Trophoblast cell (in vitro differentiated cells and primary cell): ENCODE measurements around the gene MTURN.
A peak's percentile ranks its signal among the peaks of the same experiment; 100 is the strongest.

Experiments
- DNase-seq, 2 donors: peaks; one replicate each; pipeline ENCODE4 v3.0.0-alpha.2; 2016
- H2AFZ ChIP-seq: 2 replicates; pipeline ENCODE4 v1.6.1; 2013; ENCODE audit warnings: low read length, moderate library complexity, mild to moderate bottlenecking; ENCODE audit not compliant: insufficient read depth, poor library complexity
- H2AK5ac ChIP-seq: 2 replicates; pipeline ENCODE4 v1.6.1; 2013; ENCODE audit warnings: mild to moderate bottlenecking, low read length
- H2BK120ac ChIP-seq: 2 replicates; pipeline ENCODE4 v1.6.1; 2013; ENCODE audit warnings: low read length, mild to moderate bottlenecking, moderate library complexity; ENCODE audit not compliant: insufficient read depth, poor library complexity
- H2BK12ac ChIP-seq: 2 replicates; pipeline ENCODE4 v1.6.1; 2013; ENCODE audit warnings: mild to moderate bottlenecking, low read length, moderate library complexity
- H2BK5ac ChIP-seq: 2 replicates; pipeline ENCODE4 v1.6.1; 2013; ENCODE audit warnings: low read length, low read depth, moderate library complexity, mild to moderate bottlenecking; ENCODE audit not compliant: poor library complexity
- H3K14ac ChIP-seq: 2 replicates; pipeline ENCODE4 v1.6.1; 2013; ENCODE audit warnings: mild to moderate bottlenecking, low read length
- H3K18ac ChIP-seq: 2 replicates; pipeline ENCODE4 v1.6.1; 2013; ENCODE audit warnings: mild to moderate bottlenecking, low read length
- H3K23ac ChIP-seq: 2 replicates; pipeline ENCODE4 v1.6.1; 2013; ENCODE audit warnings: low read length
- H3K27ac ChIP-seq: 2 replicates; pipeline ENCODE4 v1.5.1; 2013; ENCODE audit warnings: low read depth, mild to moderate bottlenecking, inconsistent platforms, low read length, moderate library complexity
- H3K27me3 ChIP-seq: 2 replicates; pipeline ENCODE4 v1.6.1; 2013; ENCODE audit warnings: inconsistent platforms, mild to moderate bottlenecking, low read length, moderate library complexity; ENCODE audit not compliant: insufficient read depth
- H3K36me3 ChIP-seq, 2 experiments: 1 replicate in 1 of 2; 2 replicates in 1 of 2; pipeline ENCODE4 v1.6.1; 2013; ENCODE audit warnings: low read length in 2 of 2, mild to moderate bottlenecking in 2 of 2, moderate library complexity in 1 of 2; ENCODE audit not compliant: insufficient read depth in 2 of 2, control insufficient read depth in 1 of 2
- H3K4ac ChIP-seq: 2 replicates; pipeline ENCODE4 v1.6.1; 2013; ENCODE audit warnings: low read depth, mild to moderate bottlenecking, low read length, moderate library complexity
- H3K4me1 ChIP-seq, 2 experiments: 1 replicate in 1 of 2; 2 replicates in 1 of 2; pipeline ENCODE4 v1.6.1; 2013; ENCODE audit warnings: low read length in 2 of 2, mild to moderate bottlenecking in 2 of 2, moderate library complexity in 1 of 2; ENCODE audit not compliant: insufficient read depth in 2 of 2, control insufficient read depth in 1 of 2
- H3K4me2 ChIP-seq: 2 replicates; pipeline ENCODE4 v1.6.1; 2013; ENCODE audit warnings: inconsistent platforms, mild to moderate bottlenecking, low read length, moderate library complexity
- H3K4me3 ChIP-seq: 2 replicates; pipeline ENCODE4 v1.5.1; 2013; ENCODE audit warnings: mild to moderate bottlenecking, low read depth, low read length, inconsistent platforms
- H3K79me1 ChIP-seq: one replicate; pipeline ENCODE4 v1.6.1; 2013; ENCODE audit warnings: low read length
- H3K79me2 ChIP-seq: 2 replicates; pipeline ENCODE4 v1.6.1; 2013; ENCODE audit warnings: low read length, mild to moderate bottlenecking; ENCODE audit not compliant: control insufficient read depth, insufficient read depth, poor library complexity
- H3K9ac ChIP-seq: 2 replicates; pipeline ENCODE4 v1.6.1; 2013; ENCODE audit warnings: mild to moderate bottlenecking, low read length
- H3K9me3 ChIP-seq: 2 replicates; pipeline ENCODE4 v1.6.1; 2013; ENCODE audit warnings: low read depth, mild to moderate bottlenecking, control low read depth, inconsistent platforms, low read length; ENCODE audit not compliant: insufficient read depth
- H4K12ac ChIP-seq: 2 replicates; pipeline ENCODE4 v1.6.1; 2013; ENCODE audit warnings: low read depth, mild to moderate bottlenecking, low read length, moderate library complexity
- H4K8ac ChIP-seq: 2 replicates; pipeline ENCODE4 v1.6.1; 2013; ENCODE audit warnings: low read depth, mild to moderate bottlenecking, low read length, moderate library complexity
- H4K91ac ChIP-seq: one replicate; pipeline ENCODE4 v1.6.1; 2013; ENCODE audit warnings: low read depth, mild to moderate bottlenecking, low read length, moderate library complexity
- WGBS: extraction: QIAGEN DNeasy Blood & Tissue Kit; methylation state at CpG from one replicate; pipeline ENCODE4 v1.1.7; 2013; ENCODE audit warnings: missing lambda C conversion rate; ENCODE audit not compliant: insufficient read length, insufficient coverage; ENCODE audit errors: extremely low coverage; 5-methylcytosine and 5-hydroxymethylcytosine counted together

Gene MTURN

GRCh38 chr7:30090111-30090510 is 44.7 kb upstream of the MTURN start:
- Histone ChIP-seq H3K27ac (no peak overlapping the region), H3K27me3 (no peaks in the 10 kb centered on the region), H3K79me2 (no peaks in the 10 kb centered on the region), H3K4me2 (no peak overlapping the region), H4K91ac (no peak overlapping the region), H3K14ac (no peak overlapping the region), H3K9ac (no peak overlapping the region), H3K9me3 (no peaks in the 10 kb centered on the region), H3K4me1 (no peaks in the 10 kb centered on the region), H3K79me1 (no peaks in the 10 kb centered on the region), H3K4ac (no peak overlapping the region), H4K8ac (no peak overlapping the region), H3K18ac (no peak overlapping the region), H3K4me3 (no peak overlapping the region), H2AK5ac (no peak overlapping the region), H3K23ac (no peak overlapping the region), H3K36me3 (peaks cover 0 to 2% of the 10 kb centered on the region in 2 experiments), H2BK12ac (no peak overlapping the region), H4K12ac (no peak overlapping the region), H2BK5ac (no peak overlapping the region), H2AFZ (no peak overlapping the region), H2BK120ac (no peak overlapping the region)
- WGBS, result no CpG with 5 or more reads among the region's 3 CpGs
- no peak for DNase-seq

- DNase-seq, result peak; percentile 57 to 90
- Histone ChIP-seq H2BK12ac (no peak overlapping the region), H2BK120ac (no peak overlapping the region), H3K36me3 (peaks cover 0 to under 1% of the 10 kb centered on the region in 2 experiments), H3K18ac (no peak overlapping the region), H3K14ac (no peak overlapping the region), H2AK5ac (no peak overlapping the region), H4K12ac (no peak overlapping the region), H3K9me3 (no peaks in the 10 kb centered on the region), H3K79me2 (no peaks in the 10 kb centered on the region), H3K27ac (no peak overlapping the region), H3K4me1 (no peaks in the 10 kb centered on the region), H3K23ac (no peak overlapping the region), H3K9ac (no peak overlapping the region), H4K91ac (no peak overlapping the region), H3K79me1 (no peaks in the 10 kb centered on the region), H4K8ac (no peak overlapping the region), H3K4me3 (no peak overlapping the region), H3K4ac (no peak overlapping the region), H3K27me3 (no peaks in the 10 kb centered on the region), H2AFZ (no peak overlapping the region), H2BK5ac (no peak overlapping the region), H3K4me2 (no peak overlapping the region)
- no CpG with 5 or more reads among the region's 2 CpGs for WGBS
Observed at GRCh38 chr7:30091491-30091912, 43.3 kb upstream of the MTURN start.

DNA sequence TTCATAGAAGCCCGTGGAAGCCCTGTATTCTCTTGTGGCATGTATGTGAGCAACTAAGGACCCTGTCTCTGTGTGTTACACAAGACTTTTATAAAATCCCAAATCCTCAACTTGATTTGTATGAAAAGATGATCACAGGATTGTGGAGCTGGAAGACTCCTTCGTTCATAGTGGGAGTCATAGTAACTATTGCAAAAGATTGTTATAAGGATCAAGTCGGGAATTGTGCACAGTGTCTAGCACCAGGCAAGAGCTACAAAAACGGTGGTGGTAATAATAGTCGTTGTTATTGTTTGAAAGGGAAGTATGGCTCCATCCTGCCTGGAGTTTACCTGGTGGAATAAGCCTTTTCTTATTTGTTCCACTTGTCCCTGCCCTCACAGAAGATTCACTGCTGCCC is 42.8 kb upstream of the MTURN start:
- no peaks in the 10 kb centered on the region for H3K36me3 ChIP-seq
- H3K9ac ChIP-seq, result no peak overlapping the region
- H2BK12ac ChIP-seq, result no peak overlapping the region
- no peak overlapping the region for H2BK5ac ChIP-seq
- no peak overlapping the region for H3K23ac ChIP-seq
- H3K4me1 ChIP-seq, result no peaks in the 10 kb centered on the region
- H2AFZ ChIP-seq, result no peak overlapping the region
- H4K8ac ChIP-seq, result no peak overlapping the region
- H3K4me3 ChIP-seq, result no peak overlapping the region
- no peak for DNase-seq
- H3K4me2 ChIP-seq, result no peak overlapping the region
- H3K18ac ChIP-seq, result no peak overlapping the region
- H3K27me3 ChIP-seq, result no peaks in the 10 kb centered on the region
- no peak overlapping the region for H3K14ac ChIP-seq
- H4K91ac ChIP-seq, result no peak overlapping the region
- H3K9me3 ChIP-seq, result no peaks in the 10 kb centered on the region
- H3K27ac ChIP-seq, result no peak overlapping the region
- WGBS, result no CpG with 5 or more reads among the region's 5 CpGs
- no peaks in the 10 kb centered on the region for H3K79me1 ChIP-seq
- H3K79me2 ChIP-seq, result no peaks in the 10 kb centered on the region
- no peak overlapping the region for H2AK5ac ChIP-seq
- H4K12ac ChIP-seq, result no peak overlapping the region
- H3K4ac ChIP-seq, result no peak overlapping the region
- no peak overlapping the region for H2BK120ac ChIP-seq

GRCh38 chr7:30093420-30093952 is 41.3 kb upstream of the MTURN start:
- no CpG with 5 or more reads among the region's 5 CpGs for WGBS
- peaks cover 2% of the 10 kb centered on the region for H3K9me3 ChIP-seq
- no peaks in the 10 kb centered on the region for H3K36me3 ChIP-seq
- no peak overlapping the region for H3K14ac ChIP-seq
- H4K12ac ChIP-seq, result no peak overlapping the region
- H2BK120ac ChIP-seq, result no peak overlapping the region
- no peak overlapping the region for H3K4me2 ChIP-seq
- no peak overlapping the region for H3K9ac ChIP-seq
- no peak overlapping the region for H2AFZ ChIP-seq
- no peak overlapping the region for H2BK12ac ChIP-seq
- no peak overlapping the region for H3K27ac ChIP-seq
- no peak overlapping the region for H3K4me3 ChIP-seq
- H2AK5ac ChIP-seq, result no peak overlapping the region
- no peak overlapping the region for H3K4ac ChIP-seq
- H3K79me2 ChIP-seq, result no peaks in the 10 kb centered on the region
- no peaks in the 10 kb centered on the region for H3K27me3 ChIP-seq
- H3K18ac ChIP-seq, result no peak overlapping the region
- H2BK5ac ChIP-seq, result no peak overlapping the region
- H3K79me1 ChIP-seq, result no peaks in the 10 kb centered on the region
- no peak overlapping the region for H4K91ac ChIP-seq
- no peak overlapping the region for H4K8ac ChIP-seq
- H3K4me1 ChIP-seq, result no peaks in the 10 kb centered on the region
- peak; percentile 87 for DNase-seq
- H3K23ac ChIP-seq, result no peak overlapping the region
